Keratinocyte (primary cell): ENCODE data around the gene SYNC. TPM values are rescaled to one million over a fixed set of nuclear protein-coding genes. Genes with fewer than 3 reads are reported as not detected.

Source experiments
- DNase-seq: peaks from one replicate; pipeline ENCODE4 v3.0.0-alpha.2; 2011; ENCODE audit warnings: low read depth, missing footprints, low spot score
- FAIRE-seq: peaks from 2 replicates; lab custom pipeline; 2011; peaks lifted over from hg19 to GRCh38; lab: Jason Lieb, UNC
- H2AFZ ChIP-seq: 2 replicates; pipeline ENCODE4 v1.6.0; 2012; ENCODE audit warnings: low read length, control low read depth, inconsistent platforms; ENCODE audit not compliant: control insufficient read depth
- H3K27ac ChIP-seq: 2 replicates; pipeline ENCODE4 v1.5.1; 2011; ENCODE audit warnings: low read length; ENCODE audit not compliant: control insufficient read depth, insufficient read depth
- H3K27me3 ChIP-seq: 3 replicates; pipeline ENCODE4 v1.6.0; 2011; ENCODE audit warnings: low read length; ENCODE audit not compliant: control insufficient read depth, insufficient read depth; ENCODE audit errors: extremely low read depth
- H3K36me3 ChIP-seq, 2 experiments: 2 replicates in 1 of 2; 3 replicates in 1 of 2; pipeline ENCODE4 v1.5.1; 2011; ENCODE audit warnings: low read length in 2 of 2, mild to moderate bottlenecking in 1 of 2; ENCODE audit not compliant: control insufficient read depth in 2 of 2, insufficient read depth in 2 of 2; ENCODE audit errors: extremely low read depth in 1 of 2
- H3K4me1 ChIP-seq: 3 replicates; pipeline ENCODE4 v1.5.1; 2011; ENCODE audit warnings: low read length; ENCODE audit not compliant: control insufficient read depth, insufficient read depth; ENCODE audit errors: extremely low read depth
- H3K4me2 ChIP-seq: 3 replicates; pipeline ENCODE4 v1.6.0; 2011; ENCODE audit warnings: low read depth, low read length; ENCODE audit not compliant: control insufficient read depth, insufficient read depth; ENCODE audit errors: extremely low read depth
- H3K4me3 ChIP-seq, 3 experiments: fragments of 200-600 bp in 1 of 3; sonication (generic) in 1 of 3; 2 replicates in 2 of 3; 3 replicates in 1 of 3; pipeline ENCODE4 v1.5.1; 2011 to 2016; ENCODE audit warnings: low read length in 3 of 3, mild to moderate bottlenecking in 3 of 3, control low read depth in 2 of 3, inconsistent platforms in 1 of 3, low read depth in 1 of 3, mixed read lengths in 1 of 3, mixed run types in 1 of 3, moderate library complexity in 1 of 3; ENCODE audit not compliant: control insufficient read depth in 2 of 3, insufficient read depth in 2 of 3; ENCODE audit errors: extremely low read depth in 1 of 3
- H3K79me2 ChIP-seq: 2 replicates; pipeline ENCODE4 v1.6.0; 2012; ENCODE audit warnings: low read length; ENCODE audit not compliant: control insufficient read depth, insufficient read depth
- H3K9ac ChIP-seq: 3 replicates; pipeline ENCODE4 v1.6.0; 2011; ENCODE audit warnings: low read length; ENCODE audit not compliant: control insufficient read depth, insufficient read depth; ENCODE audit errors: extremely low read depth
- H3K9me1 ChIP-seq: 3 replicates; pipeline ENCODE4 v1.6.0; 2011; ENCODE audit warnings: low read length; ENCODE audit not compliant: control insufficient read depth, insufficient read depth; ENCODE audit errors: extremely low read depth
- H3K9me3 ChIP-seq: 2 replicates; pipeline ENCODE4 v1.5.1; 2012; ENCODE audit warnings: low read depth, low read length; ENCODE audit not compliant: control insufficient read depth
- H4K20me1 ChIP-seq: 3 replicates; pipeline ENCODE4 v1.6.0; 2011; ENCODE audit warnings: low read length; ENCODE audit not compliant: control insufficient read depth, insufficient read depth; ENCODE audit errors: extremely low read depth
- CTCF ChIP-seq, 3 experiments: IDR thresholded peaks in 1 of 3; conservative IDR thresholded peaks in 1 of 3; optimal IDR thresholded peaks in 1 of 3; 2 replicates in 2 of 3; 3 replicates in 1 of 3; pipeline versions ENCODE3 to v1.5.1; 2011; ENCODE audit warnings: low read length in 3 of 3, mild to moderate bottlenecking in 3 of 3, moderate library complexity in 2 of 3, control low read depth in 1 of 3, inconsistent platforms in 1 of 3; ENCODE audit not compliant: insufficient read depth in 2 of 3; ENCODE audit errors: extremely low read depth in 1 of 3
- EZH2 ChIP-seq: IDR thresholded peaks from one replicate; pipeline ENCODE4 v1.6.1; 2012; ENCODE audit warnings: inconsistent platforms, mild to moderate bottlenecking, low read length, moderate library complexity
- dilution Hi-C: fragments of 300-500 bp; cut with MboI; formaldehyde crosslinking; loops from one replicate; pipeline ENCODE4 v1.7.0; 2020; ENCODE audit warnings: low sequenced_read_pairs; ENCODE audit not compliant: extremely low pct_ligation_motif_present
- polyA plus RNA-seq, 5 experiments: library from polyadenylated mRNA; depleted of rRNA in 3 of 5; stranded (reverse) in 3 of 5; stranded (forward) in 1 of 5; unstranded in 1 of 5; fragments of >200 nt; gene quantifications; 1 replicate in 1 of 5; 2 replicates in 3 of 5; 3 replicates in 1 of 5; pipeline versions ENCODE4 v1.2.1 to v1.2.3, GENCODE V29; 2011 to 2012; ENCODE audit warnings: missing spikeins in 2 of 5, low read depth in 1 of 5, low replicate concordance in 1 of 5

Gene SYNC
- polyA plus RNA-seq, 1 donor (not counting 4 experiments of a cell fraction or from before 2014, with no cell fraction given): 11.2 TPM

- Histone ChIP-seq H3K9me3 (no peaks in the 10 kb centered on the region), H3K9me1 (no peaks in the 10 kb centered on the region), H3K79me2 (no peaks in the 10 kb centered on the region), H3K4me1 (no peaks in the 10 kb centered on the region), H3K9ac (no peak overlapping the region), H3K27me3 (no peaks in the 10 kb centered on the region), H3K4me2 (no peak overlapping the region), H3K4me3 (no peak overlapping the region), H3K27ac (no peak overlapping the region), H4K20me1 (no peaks in the 10 kb centered on the region), H3K36me3 (peaks cover 19 to 20% of the 10 kb centered on the region in 2 experiments), H2AFZ (no peak overlapping the region)
- dilution Hi-C loops: no loop called here
- FAIRE-seq: no peak
- DNase-seq: no peak
- TF ChIP-seq CTCF (optimal IDR thresholded peaks at IDR 0.05 in 1 of 3, IDR thresholded peaks at IDR 0.05 in 1 of 3, conservative IDR thresholded peaks at IDR 0.05 in 1 of 3; ENCODE audit: extremely low read depth in 1 of 3, insufficient read depth in 2 of 3, low read length in 3 of 3) (no peak), EZH2 (no peak)
These were observed 36.7 kb downstream of the SYNC start for GRCh38 chr1:32665915-32666314.

DNA sequence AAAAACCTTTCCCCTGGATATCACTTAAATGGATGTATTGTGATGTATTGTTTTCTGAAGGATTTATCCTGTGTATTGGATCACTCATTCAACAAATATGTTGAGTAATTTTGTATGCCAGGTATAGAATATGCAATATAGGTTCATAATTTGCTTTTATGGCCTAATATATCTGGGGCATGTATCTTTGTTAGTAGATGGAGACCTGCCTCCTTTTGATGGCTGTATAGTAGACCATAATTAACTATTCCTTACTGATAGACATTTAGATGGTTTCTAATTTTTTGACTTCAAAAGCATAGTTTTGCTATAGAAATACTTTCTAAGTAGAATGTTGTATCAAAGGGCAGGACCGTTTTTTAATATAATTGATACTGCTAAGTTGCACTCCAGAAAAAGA, 43.0 kb downstream of the SYNC start:
- no peaks in the 10 kb centered on the region for H3K27me3 ChIP-seq
- FAIRE-seq: no peak
- peaks cover 26% of the 10 kb centered on the region for H3K79me2 ChIP-seq

More for the DNA sequence above, 43.0 kb downstream of the SYNC start:
- Histone ChIP-seq H2AFZ (no peak overlapping the region), H3K4me2 (no peak overlapping the region), H3K4me3 (no peak overlapping the region), H3K4me1 (no peaks in the 10 kb centered on the region), H3K27ac (no peak overlapping the region), H3K9me3 (no peaks in the 10 kb centered on the region), H4K20me1 (no peaks in the 10 kb centered on the region), H3K36me3 (peaks cover 15 to 24% of the 10 kb centered on the region in 2 experiments), H3K9ac (no peak overlapping the region), H3K9me1 (no peaks in the 10 kb centered on the region)
- DNase-seq: no peak
- TF ChIP-seq CTCF (optimal IDR thresholded peaks at IDR 0.05 in 1 of 3, IDR thresholded peaks at IDR 0.05 in 1 of 3, conservative IDR thresholded peaks at IDR 0.05 in 1 of 3; ENCODE audit: extremely low read depth in 1 of 3, insufficient read depth in 2 of 3, low read length in 3 of 3): no peak
- no peak for TF ChIP-seq EZH2
- dilution Hi-C loops: no loop called here
